MG63 (cell line): Measurements from ENCODE around the gene SLC12A8. TPM values are rescaled to one million over a fixed set of nuclear protein-coding genes. Genes with fewer than 3 reads are reported as not detected.
A peak's percentile ranks its signal among the peaks of the same experiment; 100 is the strongest.

Experiments used
- DNase-seq: peaks from one replicate; pipeline ENCODE4 v3.0.0-alpha.2; 2020
- H3K27me3 ChIP-seq: fragments of 250-450 bp; sonication (Bioruptor Pico); 2 replicates; pipeline ENCODE4 v1.5.1; 2020; ENCODE audit warnings: mild to moderate bottlenecking, moderate library complexity
- H3K36me3 ChIP-seq: fragments of 250-450 bp; sonication (Bioruptor Pico); 2 replicates; pipeline ENCODE4 v1.5.1; 2020; ENCODE audit warnings: mild to moderate bottlenecking, moderate library complexity
- H3K4me3 ChIP-seq: fragments of 250-450 bp; sonication (Bioruptor Pico); 2 replicates; pipeline ENCODE4 v1.5.1; 2020; ENCODE audit warnings: mild to moderate bottlenecking, moderate library complexity
- H3K9me3 ChIP-seq: fragments of 250-450 bp; sonication (Bioruptor Pico); 2 replicates; pipeline ENCODE4 v1.5.1; 2020; ENCODE audit warnings: mild to moderate bottlenecking, moderate library complexity
- total RNA-seq: library from RNA; depleted of rRNA; stranded (reverse); fragments of >200 nt; shearing (Covaris generic); gene quantifications from 2 replicates; pipeline ENCODE4 v1.2.3, GENCODE V29; 2014; ENCODE audit warnings: low replicate concordance

Gene SLC12A8
- total RNA-seq, 1 experiment from 2014 or later: 52.7 TPM

GRCh38 chr3:125052624-125053303 is 159.8 kb downstream of the SLC12A8 start:
- peak; percentile 82 for DNase-seq
- Histone ChIP-seq H3K9me3 (no peaks in the 10 kb centered on the region), H3K36me3 (peaks cover 61% of the 10 kb centered on the region), H3K27me3 (no peaks in the 10 kb centered on the region), H3K4me3 (peak overlapping the region; percentile 82)

- Histone ChIP-seq H3K4me3 (peak overlapping the region; percentile 82), H3K36me3 (peaks cover 69% of the 10 kb centered on the region), H3K9me3 (no peaks in the 10 kb centered on the region), H3K27me3 (no peaks in the 10 kb centered on the region)
- peak; percentile 94 for DNase-seq
These were observed 160.6 kb downstream of the SLC12A8 start for GRCh38 chr3:125051715-125052581.

- Histone ChIP-seq H3K27me3 (no peaks in the 10 kb centered on the region), H3K4me3 (peak overlapping the region; percentile 82), H3K9me3 (no peaks in the 10 kb centered on the region), H3K36me3 (peaks cover 76% of the 10 kb centered on the region)
- DNase-seq: no peak
These were observed 161.3 kb downstream of the SLC12A8 start for GRCh38 chr3:125051205-125051604.

GRCh38 chr3:125050488-125051090 is 162.0 kb downstream of the SLC12A8 start:
- Histone ChIP-seq H3K4me3 (no peak overlapping the region), H3K9me3 (no peaks in the 10 kb centered on the region), H3K36me3 (peaks cover 79% of the 10 kb centered on the region), H3K27me3 (no peaks in the 10 kb centered on the region)
- DNase-seq: no peak

- no peaks in the 10 kb centered on the region for H3K27me3 ChIP-seq
- peaks cover 84% of the 10 kb centered on the region for H3K36me3 ChIP-seq
- peak; percentile 48 for DNase-seq
- H3K4me3 ChIP-seq: no peak overlapping the region
- H3K9me3 ChIP-seq: no peaks in the 10 kb centered on the region
These were observed 164.3 kb downstream of the SLC12A8 start for GRCh38 chr3:125048282-125048681.

- H3K9me3 ChIP-seq: no peaks in the 10 kb centered on the region
- peaks cover 95% of the 10 kb centered on the region for H3K36me3 ChIP-seq
- H3K27me3 ChIP-seq: no peaks in the 10 kb centered on the region
- H3K4me3 ChIP-seq: no peak overlapping the region
- DNase-seq: peak; percentile 58
These were observed 166.6 kb downstream of the SLC12A8 start for GRCh38 chr3:125045965-125046364.

GRCh38 chr3:125045194-125045593 is 167.4 kb downstream of the SLC12A8 start:
- Histone ChIP-seq H3K36me3 (peaks cover 93% of the 10 kb centered on the region), H3K4me3 (no peak overlapping the region), H3K27me3 (no peaks in the 10 kb centered on the region), H3K9me3 (no peaks in the 10 kb centered on the region)
- no peak for DNase-seq

DNA sequence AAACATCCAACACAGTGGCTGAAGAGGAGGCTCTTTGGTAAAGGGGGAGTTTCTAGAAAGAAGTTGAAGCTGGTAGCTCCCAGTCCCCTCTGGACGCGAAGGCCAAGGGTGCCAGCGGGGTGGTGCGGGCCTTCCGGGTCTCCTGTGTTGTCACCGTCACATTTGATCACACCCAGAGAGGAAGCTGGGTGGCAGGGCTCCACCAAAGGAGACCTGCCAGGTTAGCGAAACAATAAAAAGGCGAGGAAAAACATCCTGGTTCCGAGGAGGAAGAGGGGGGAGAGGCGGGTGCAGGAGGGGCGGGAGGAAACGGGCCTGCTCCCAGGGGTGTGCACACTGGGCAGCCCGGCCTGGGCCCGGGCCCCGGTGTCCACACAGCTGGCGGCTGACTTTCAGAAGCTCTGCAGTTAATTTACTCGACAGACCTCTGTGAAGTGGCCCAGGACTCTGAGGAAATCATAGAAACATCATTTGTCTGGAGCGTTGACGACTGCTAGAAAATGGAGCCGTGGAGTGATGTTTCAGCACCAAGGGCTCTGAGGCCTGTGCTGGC is 168.9 kb downstream of the SLC12A8 start:
- no peak overlapping the region for H3K4me3 ChIP-seq
- no peaks in the 10 kb centered on the region for H3K9me3 ChIP-seq
- DNase-seq: no peak
- H3K27me3 ChIP-seq: no peaks in the 10 kb centered on the region
- peaks cover 87% of the 10 kb centered on the region for H3K36me3 ChIP-seq

GRCh38 chr3:125042725-125043406 is 169.7 kb downstream of the SLC12A8 start:
- Histone ChIP-seq H3K4me3 (no peak overlapping the region), H3K36me3 (peaks cover 87% of the 10 kb centered on the region), H3K27me3 (no peaks in the 10 kb centered on the region), H3K9me3 (no peaks in the 10 kb centered on the region)
- DNase-seq: no peak

- Histone ChIP-seq H3K9me3 (peaks cover 10% of the 10 kb centered on the region), H3K27me3 (no peaks in the 10 kb centered on the region), H3K36me3 (peaks cover 86% of the 10 kb centered on the region), H3K4me3 (no peak overlapping the region)
- DNase-seq: no peak
These were observed 173.1 kb downstream of the SLC12A8 start for GRCh38 chr3:125039131-125040100.

- no peaks in the 10 kb centered on the region for H3K27me3 ChIP-seq
These were observed 174.9 kb downstream of the SLC12A8 start for GRCh38 chr3:125037498-125038150.

DNA sequence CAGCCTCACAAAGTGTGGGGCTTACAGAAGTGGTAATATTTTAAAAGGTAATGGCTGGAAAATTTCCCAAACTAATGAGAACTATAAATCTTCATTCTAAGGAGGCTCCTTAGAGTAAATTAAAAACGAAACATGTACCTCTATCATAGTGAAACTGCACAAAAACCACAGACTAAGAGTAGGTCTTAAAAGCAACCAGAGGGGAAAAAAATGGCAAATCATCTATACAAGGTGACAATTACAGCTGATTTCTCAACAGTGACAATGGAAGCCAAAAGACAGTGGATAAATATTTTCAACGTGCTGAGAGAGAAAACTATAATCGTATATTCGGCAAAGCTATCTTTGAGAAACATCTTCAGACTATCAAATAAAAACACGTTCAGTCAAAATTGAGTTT is 177.3 kb downstream of the SLC12A8 start:
- Histone ChIP-seq H3K9me3 (peaks cover 10% of the 10 kb centered on the region), H3K4me3 (no peak overlapping the region)
- no peak for DNase-seq

More at GRCh38 chr3:125037498-125038150, 174.9 kb downstream of the SLC12A8 start:
- H3K9me3 ChIP-seq: peaks cover 10% of the 10 kb centered on the region
- H3K36me3 ChIP-seq: peaks cover 77% of the 10 kb centered on the region
- DNase-seq: no peak
- no peak overlapping the region for H3K4me3 ChIP-seq

DNA sequence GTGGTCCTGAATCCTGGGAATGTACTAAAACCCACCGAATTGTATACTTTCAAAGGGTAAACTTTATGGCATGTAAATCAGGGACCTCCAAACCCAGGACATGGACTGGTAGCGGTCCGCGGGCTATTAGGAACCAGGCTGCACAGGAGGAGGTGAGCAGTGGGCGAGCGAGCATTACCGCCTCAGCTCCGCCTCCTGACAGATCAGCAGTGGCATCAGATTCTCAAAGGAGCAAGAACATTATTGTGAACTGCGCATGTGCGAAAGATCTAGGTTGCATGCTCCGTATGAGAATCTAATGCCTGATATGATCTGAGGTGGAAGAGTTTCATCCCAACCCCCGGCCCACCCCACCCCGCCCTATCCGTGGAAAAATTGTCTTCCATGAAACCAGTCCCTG is 178.9 kb downstream of the SLC12A8 start:
- DNase-seq: no peak
- no peak overlapping the region for H3K4me3 ChIP-seq
- H3K36me3 ChIP-seq: peaks cover 82% of the 10 kb centered on the region
- H3K27me3 ChIP-seq: no peaks in the 10 kb centered on the region
- peaks cover 10% of the 10 kb centered on the region for H3K9me3 ChIP-seq

More for the DNA sequence above, 177.3 kb downstream of the SLC12A8 start:
- Histone ChIP-seq H3K27me3 (no peaks in the 10 kb centered on the region), H3K36me3 (peaks cover 77% of the 10 kb centered on the region)

DNA sequence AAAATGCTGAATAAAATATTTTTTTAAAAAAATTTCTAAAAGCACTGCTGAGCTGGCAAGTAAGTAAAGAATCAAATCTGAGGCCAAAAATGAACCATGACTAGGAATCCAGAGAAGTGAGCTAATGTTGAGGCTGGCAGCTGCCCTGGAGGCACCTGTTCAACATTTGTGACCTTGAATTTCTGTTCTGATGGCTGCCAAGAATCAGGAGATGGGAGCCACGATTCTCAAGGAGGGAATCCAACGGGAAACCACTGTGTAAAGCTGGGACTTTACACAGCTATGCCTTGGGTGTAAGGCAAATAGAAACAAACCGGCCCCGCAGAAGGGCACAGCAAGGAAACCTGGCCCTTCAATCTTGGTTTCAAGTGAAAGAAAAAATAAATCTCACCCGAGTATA is 179.4 kb downstream of the SLC12A8 start:
- DNase-seq: peak; percentile 42
- H3K4me3 ChIP-seq: no peak overlapping the region
- no peaks in the 10 kb centered on the region for H3K27me3 ChIP-seq
- peaks cover 82% of the 10 kb centered on the region for H3K36me3 ChIP-seq
- H3K9me3 ChIP-seq: peaks cover 10% of the 10 kb centered on the region

GRCh38 chr3:125032683-125033082 is 179.9 kb downstream of the SLC12A8 start:
- Histone ChIP-seq H3K9me3 (peaks cover 10% of the 10 kb centered on the region), H3K27me3 (no peaks in the 10 kb centered on the region), H3K36me3 (peaks cover 82% of the 10 kb centered on the region), H3K4me3 (no peak overlapping the region)
- no peak for DNase-seq
